Stimulated activated CD8-positive, alpha-beta memory T cell treated with anti-CD3 and anti-CD28 coated beads, Interleukin-7, amount 100 ng/mL, for 1 hour (primary cell): ENCODE data around the gene TM6SF1.
"Not testable (repeated sequence)": the region's sequence is repeated elsewhere in the genome, so short reads cannot be mapped to it uniquely, and the experiment has no call there.

Source experiments
- DNase-seq, 2 donors: peaks; one replicate each; pipeline ENCODE4 v3.0.0-alpha.2; 2020; ENCODE audit warnings: low read depth in 2 of 2

Gene TM6SF1

GRCh38 chr15:83115831-83116565 is 8.6 kb downstream of the TM6SF1 start:
- no peak for DNase-seq

GRCh38 chr15:83118291-83118827 is 10.9 kb downstream of the TM6SF1 start:
- no peak for DNase-seq

- DNase-seq: no peak
Observed at GRCh38 chr15:83118968-83119367, 11.5 kb downstream of the TM6SF1 start.

GRCh38 chr15:83119968-83120581 is 12.6 kb downstream of the TM6SF1 start:
- DNase-seq: no peak

- DNase-seq: no peak
Observed at GRCh38 chr15:83123529-83123928, 16.1 kb downstream of the TM6SF1 start.

- DNase-seq: no peak
Observed at GRCh38 chr15:83127547-83128150, 20.2 kb downstream of the TM6SF1 start.

GRCh38 chr15:83129791-83130190 is 22.3 kb downstream of the TM6SF1 start:
- no peak for DNase-seq

GRCh38 chr15:83132861-83133523 is 25.5 kb downstream of the TM6SF1 start:
- no peak for DNase-seq

GRCh38 chr15:83142151-83142550 is 34.7 kb downstream of the TM6SF1 start:
- DNase-seq: not testable (repeated sequence)

- DNase-seq: no peak
Observed at GRCh38 chr15:83144771-83145170, 37.3 kb downstream of the TM6SF1 start.

GRCh38 chr15:83153288-83153687 is 45.8 kb downstream of the TM6SF1 start:
- no peak for DNase-seq

GRCh38 chr15:83155942-83156341 is 48.5 kb downstream of the TM6SF1 start:
- DNase-seq: no peak

- no peak for DNase-seq
Observed at GRCh38 chr15:83158393-83158792, 50.9 kb downstream of the TM6SF1 start.

GRCh38 chr15:83160741-83161140 is 53.3 kb downstream of the TM6SF1 start:
- DNase-seq: no peak

GRCh38 chr15:83163032-83163431 is 55.6 kb downstream of the TM6SF1 start:
- DNase-seq: no peak

- no peak for DNase-seq
Observed at GRCh38 chr15:83164111-83164770, 56.8 kb downstream of the TM6SF1 start.

- DNase-seq: no peak
Observed at GRCh38 chr15:83164771-83165404, 57.4 kb downstream of the TM6SF1 start.

GRCh38 chr15:83166218-83166617 is 58.8 kb downstream of the TM6SF1 start:
- no peak for DNase-seq

- no peak for DNase-seq
Observed at GRCh38 chr15:83166830-83167229, 59.4 kb downstream of the TM6SF1 start.

- not testable (repeated sequence) for DNase-seq
Observed at GRCh38 chr15:83169576-83169975, 62.1 kb downstream of the TM6SF1 start.

- DNase-seq: no peak
Observed at GRCh38 chr15:83170474-83171165, 63.2 kb downstream of the TM6SF1 start.
